GM18520 (cell line): ENCODE data around the gene FASN.

Experiments
- ATAC-seq: cut with Tn5 transposase; IDR thresholded peaks from one replicate; pipeline ENCODE4 v1.9.1; 2021; ENCODE audit not compliant: unreplicated experiment

FASN gene

DNA sequence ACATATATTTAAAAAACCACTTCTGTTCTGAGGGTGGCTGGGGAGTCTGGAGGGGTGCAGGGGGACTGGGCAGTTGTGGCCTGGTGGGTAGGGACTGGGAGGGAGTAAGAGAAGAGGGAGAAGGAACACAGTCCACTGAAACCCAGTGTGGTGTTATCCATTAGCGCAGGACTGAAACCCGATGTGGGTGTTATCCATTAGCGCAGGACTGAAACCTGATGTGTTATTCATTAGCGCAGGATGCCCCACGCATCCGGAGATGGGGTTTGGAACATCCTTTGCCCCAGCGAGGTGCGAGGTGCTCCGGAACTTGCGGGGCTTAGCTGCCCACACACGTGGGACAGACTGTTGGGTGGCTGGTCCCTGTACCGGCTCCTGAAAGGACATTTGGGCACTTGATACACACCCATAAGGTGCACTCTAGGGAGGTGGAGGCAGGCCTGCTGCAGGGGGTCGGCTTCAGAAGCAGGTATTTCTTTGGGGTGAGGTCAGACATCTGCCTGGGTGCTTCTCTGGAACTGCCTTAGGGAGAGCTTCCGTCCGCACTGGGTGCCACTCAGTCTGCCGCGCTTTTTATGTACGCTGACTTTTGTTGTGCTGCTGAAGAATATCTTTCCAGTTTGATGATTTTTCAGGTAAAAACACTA lies 20.3 kb upstream of the FASN start:
- no peak for ATAC-seq

DNA sequence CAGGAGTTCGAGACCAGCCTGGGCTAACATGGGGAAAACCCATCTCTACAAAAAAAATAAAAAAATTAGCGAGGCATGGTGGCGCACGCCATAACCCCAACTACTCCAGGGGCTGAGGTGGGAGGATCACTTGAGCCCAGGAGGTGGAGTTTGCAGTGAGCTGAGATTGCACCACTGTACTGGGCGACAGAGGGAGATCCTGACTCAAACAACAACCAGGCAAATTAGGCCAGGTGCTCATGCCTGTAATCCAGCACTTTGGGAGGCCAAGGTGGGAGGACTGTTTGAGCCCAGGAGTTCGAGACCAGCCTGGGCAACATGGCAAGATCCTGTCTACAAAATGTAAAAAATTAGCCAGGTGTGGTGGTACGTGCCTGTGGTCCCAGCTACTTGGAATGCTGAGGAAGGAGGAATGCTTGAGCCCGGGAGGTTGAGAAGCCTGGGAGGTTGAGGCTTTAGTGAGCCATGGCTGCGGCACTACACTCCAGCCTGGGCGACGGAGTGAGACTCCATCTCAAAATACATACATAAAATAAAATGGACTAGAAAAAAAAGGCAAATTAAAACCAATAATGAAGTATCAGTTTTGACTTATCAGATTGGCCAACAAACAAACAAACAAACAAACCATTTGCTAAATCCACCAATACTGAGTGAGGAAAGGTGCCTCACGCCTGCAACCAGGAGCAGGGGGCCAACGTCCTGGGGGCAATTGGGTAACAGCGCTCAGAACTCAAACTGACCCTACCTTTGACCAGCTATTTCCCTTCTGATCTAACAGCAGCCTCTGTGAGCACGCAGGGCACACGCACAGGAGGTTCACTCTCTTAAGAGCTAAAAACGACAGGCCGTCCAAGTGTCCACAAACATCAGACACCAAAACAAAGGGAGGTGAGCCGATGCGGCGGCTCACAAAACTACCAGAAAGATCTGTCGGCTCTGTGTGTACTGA lies 19.4 kb upstream of the FASN start:
- no peak for ATAC-seq

DNA sequence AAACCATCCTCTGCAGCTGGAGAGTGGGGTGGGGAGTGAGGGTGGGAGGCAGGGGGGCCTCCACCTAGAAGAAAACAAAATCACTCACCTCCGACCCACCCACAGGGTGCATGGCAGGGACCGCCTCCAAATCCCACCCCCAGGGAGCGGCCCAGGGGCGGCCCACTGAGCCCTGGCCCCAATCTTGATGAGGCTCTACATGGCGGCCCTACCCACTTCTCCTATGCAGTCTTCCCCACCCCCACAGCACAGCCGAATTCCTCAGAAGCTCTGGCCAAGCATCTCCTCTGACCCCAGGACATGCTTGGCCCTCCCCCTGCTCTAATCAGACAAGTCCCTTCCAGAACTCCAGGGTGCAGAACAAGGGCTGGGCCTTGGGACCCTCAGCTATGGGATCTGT lies 18.2 kb upstream of the FASN start:
- no peak for ATAC-seq

DNA sequence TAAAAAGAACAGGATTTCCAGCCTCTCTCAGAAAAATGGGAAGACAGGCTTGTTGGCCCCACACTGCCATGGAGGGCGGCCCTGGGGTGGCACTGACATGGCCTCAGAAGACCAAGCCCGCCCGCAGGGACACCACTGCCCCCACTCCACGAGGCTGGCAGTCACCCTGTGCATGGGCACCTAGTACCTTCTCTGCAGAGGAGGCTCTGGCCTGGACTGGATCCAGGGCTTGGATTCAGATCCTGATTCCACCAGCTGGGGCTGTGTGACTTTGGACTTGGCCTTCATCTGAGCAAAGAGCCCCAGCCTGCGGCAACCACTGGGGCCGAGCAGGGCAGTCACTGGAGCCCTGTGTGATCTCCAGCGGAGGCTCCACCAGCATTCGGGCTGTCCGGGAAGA lies 16.8 kb upstream of the FASN start:
- no peak for ATAC-seq

DNA sequence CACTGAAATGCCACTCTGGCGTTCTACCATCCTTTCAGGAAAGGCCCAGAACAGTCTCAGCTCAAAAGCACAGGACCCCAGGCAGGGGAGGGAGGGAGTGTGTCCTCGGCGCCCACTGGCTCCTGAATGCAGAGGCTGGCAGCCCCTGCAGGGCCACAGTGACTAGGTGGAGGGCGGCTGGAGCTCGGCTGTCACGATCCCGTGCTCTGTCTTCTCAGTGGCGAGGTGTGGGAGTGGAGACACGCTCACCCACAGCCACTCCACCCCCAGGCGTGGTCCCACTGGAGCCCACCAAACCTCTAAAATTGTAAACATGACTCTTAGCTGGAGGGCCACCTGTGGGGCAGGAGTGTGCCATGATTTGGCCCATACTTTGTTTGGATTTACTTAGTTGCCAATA lies 16.4 kb upstream of the FASN start:
- no peak for ATAC-seq

DNA sequence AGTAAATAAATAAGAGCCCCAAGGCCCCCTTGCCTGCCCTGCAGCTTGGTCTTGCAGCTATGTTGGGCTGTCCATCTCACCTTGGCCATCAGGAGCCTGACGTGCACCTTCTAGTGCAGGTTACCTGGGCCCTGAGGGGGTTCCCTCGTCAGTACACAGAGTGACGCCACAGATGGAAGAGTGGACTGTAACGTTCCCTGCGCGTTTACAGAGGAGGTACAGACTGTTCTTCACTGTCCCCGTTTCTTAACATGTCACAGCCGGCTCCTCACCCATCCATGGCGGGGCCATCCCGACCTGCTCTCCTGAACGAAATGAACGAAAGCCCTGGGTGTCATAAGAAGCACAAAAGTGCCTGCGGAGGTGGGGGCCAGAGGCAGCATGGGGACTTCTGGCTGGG lies 15.9 kb upstream of the FASN start:
- ATAC-seq: no peak

DNA sequence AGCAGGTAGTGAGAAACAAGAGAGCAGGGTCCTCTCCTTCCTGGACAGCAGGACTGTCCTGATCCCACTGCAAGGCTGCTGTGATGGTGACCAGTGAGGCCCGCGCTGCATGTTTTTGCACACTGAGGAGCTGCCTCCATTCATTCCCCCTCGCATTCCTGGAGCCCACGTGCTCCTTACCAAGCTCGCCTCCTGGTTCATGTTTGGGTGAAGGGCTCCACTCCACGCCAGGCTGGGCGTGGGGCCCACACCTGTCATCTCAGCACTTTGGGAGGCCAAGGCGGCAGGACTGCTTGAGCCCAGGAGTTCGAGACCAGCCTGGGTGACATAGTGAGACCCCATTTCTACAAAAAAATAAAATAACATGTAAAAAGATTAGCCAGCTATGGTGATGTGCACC lies 15.4 kb upstream of the FASN start:
- no peak for ATAC-seq

DNA sequence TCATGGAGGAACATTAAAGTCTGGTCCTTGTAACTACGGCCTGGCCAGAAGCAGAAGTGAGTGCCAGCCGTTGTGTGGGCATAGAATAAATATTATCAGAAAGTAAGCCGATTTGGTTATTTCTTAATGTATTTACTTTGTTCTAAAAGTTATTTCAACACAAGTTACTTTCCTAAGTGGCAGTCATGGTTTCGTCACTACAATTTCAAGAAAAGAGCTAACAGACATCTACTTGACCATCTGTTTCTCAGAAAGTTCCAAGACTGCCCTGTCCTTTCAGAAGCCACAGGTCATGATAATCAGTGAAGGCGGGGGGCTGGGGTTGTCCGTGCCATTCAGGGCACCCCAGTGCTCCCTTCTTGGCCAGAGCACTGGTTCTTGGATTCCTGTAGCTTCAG lies 14.9 kb upstream of the FASN start:
- no peak for ATAC-seq

DNA sequence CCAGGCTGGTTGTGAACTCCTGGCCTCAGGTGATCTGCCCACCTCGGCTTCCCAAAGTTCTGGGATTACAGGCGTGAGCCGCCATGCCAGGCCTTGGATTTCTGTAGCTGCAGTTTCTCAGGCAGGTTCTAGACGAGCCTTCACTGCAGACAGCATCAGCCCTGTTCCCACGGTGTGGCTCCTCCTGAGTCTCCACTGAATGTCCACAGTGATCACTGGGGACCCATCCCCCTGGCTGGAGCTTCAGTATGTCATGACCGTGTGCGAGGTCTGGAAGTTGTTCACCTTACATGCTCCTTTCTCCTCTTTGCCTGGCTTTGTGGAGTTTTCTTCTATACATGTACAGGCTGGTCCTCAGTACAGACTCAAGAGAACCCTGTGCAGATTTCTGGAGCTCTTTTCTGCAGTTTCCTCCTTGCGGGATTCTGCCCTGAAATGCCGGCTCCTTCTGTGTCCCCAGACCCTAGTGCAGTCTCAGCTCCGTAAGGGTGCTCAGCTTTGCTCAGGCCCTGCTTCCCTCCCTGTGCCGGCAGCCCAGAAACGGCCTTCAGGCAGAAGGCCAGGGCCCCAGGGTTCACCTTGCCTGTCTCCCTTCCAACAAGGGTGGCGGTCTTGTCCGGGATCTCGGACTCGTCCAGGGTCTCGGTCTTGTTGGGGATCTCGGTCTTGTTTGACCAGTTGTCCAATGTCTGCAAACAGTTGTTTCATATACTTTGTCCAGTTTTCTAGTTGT lies 14.3 kb upstream of the FASN start:
- no peak for ATAC-seq

DNA sequence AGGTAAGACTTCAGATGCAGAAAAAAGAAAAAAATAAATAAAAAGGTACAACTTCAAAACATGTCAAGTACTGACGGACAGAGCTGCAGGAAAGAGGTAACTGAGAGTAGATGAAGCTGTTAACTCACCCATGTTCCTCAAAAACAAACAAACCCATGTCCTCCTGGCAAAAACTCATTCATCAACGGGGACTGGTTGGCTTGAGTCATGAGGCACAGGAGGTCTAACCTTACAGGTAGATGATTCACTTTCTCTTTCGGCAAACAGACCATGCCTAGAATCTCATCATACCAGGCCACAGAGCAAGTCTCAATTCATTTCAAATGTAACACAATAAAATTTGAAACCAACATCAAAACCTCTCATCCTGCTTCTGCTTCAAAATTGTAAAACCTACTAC lies 12.3 kb upstream of the FASN start:
- no peak for ATAC-seq

DNA sequence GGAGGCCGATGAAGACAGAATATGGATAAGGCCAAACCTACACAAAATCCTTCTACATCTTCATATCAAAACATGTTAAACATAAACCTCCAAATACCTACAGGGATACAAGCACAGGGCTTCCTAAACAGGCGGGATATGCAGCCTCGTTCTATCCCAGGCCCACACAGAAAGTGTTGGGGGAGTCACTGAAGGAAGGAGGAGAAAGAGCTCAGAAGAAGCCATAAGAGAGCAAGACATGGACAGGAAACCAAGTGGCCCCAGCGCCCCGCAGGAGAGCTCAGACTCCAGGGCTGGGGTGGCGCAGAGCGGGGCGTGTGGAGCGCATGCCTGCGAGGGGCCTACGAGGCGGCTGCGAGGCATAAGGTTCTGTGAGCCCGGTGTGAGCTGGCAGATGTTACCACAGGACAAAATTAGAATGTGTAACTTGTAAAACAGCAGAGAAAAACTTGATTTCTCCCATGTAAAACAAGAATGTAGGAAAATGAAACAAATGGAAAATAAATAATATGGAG lies 11.0 kb upstream of the FASN start:
- ATAC-seq: no peak

DNA sequence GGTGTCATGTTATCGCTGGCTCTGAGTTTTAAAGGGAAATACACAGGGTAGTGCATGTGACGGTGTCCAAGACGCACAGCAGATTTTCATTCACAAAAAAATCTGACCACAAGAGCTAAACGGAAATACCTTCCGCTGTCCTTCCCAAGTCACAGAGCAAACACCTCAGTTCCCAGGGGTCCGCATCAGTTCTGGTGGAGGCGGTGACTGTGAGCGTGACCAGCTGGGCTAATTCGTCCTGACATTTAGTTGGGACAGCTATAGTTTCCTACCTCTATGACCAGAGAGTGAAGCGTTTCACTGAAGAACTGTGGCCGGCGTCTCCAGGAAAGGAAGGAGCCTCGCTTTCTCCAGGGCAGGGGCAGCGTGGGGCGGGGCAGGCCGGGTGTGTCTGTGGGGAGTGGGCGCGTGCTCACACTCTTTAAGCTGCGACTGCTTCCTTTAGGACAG lies 10.5 kb upstream of the FASN start:
- ATAC-seq: no peak

DNA sequence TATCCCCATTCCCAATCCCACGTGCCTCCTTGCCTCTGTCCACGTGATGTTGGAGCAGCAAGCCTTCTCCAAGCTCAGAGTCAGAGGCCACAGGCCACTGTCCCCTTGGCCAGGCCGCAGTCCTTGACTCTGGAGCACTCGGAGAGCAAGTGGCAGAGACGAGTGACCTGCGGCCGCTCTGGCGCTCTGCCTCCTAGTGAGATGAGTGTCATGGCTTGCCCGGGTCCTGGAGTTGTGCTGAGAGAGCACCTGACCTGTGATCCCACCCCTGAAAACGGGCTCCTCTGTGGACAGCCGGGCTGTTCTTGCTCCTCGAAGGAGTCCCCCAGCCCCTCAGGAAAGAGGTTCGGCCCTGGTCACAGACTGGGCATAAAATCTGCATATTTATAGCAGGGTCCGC lies 10.0 kb upstream of the FASN start:
- no peak for ATAC-seq

DNA sequence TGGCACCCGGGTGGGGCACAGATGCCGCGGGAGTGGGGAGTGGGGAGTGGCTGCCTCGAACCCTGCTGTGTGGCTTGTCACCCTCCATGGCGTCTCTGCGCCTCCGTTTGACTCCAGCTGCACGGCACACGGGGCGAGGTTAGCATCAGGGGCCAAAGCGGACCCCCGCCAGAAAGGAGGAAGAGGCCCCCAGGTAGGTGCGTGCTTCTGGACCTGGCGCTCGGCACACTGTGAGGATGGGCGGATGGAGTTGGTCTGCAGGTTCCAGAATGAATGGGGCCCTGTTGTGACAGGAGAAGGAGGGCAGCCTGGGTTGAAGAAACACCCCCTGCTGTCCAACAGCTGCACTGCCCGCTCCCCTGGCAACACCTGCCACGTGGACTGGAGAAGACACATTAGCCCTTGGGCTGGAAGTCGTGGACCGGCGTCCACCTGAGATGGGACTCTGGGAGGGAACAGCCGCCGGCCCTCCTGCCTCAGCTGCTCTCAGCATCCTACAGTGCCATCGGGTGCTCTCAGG lies 9.4 kb upstream of the FASN start:
- no peak for ATAC-seq

DNA sequence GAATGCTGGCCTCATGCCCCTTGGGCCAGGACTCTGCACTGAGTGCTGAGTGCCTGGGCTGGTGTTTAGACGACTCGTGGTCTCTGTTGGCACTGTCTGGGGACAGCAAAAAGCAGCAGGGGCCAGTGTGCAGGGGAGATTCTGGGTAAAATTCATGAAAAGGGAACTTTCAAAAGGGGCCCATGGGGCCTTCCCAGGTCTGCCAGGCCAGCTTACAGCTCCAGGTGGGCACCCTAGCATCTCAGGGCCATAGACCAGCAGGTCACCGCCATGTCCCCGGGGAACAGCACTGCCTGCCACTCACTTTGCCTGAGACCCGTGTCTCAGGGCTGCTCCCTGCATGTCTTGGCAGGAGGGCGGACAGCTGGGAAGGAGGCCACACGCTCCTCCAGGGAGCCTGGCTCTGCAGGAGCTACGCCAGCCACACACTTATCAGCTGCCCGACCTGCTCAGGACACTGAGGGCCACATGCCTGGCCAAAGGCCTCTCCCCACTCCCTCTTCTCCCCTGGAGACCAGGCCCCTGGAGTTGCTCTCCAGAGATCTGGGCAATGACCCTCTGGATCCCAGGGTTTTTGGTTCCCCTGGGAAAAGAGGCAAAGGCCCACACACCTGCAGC lies 8.8 kb upstream of the FASN start:
- ATAC-seq: peak; percentile 9

DNA sequence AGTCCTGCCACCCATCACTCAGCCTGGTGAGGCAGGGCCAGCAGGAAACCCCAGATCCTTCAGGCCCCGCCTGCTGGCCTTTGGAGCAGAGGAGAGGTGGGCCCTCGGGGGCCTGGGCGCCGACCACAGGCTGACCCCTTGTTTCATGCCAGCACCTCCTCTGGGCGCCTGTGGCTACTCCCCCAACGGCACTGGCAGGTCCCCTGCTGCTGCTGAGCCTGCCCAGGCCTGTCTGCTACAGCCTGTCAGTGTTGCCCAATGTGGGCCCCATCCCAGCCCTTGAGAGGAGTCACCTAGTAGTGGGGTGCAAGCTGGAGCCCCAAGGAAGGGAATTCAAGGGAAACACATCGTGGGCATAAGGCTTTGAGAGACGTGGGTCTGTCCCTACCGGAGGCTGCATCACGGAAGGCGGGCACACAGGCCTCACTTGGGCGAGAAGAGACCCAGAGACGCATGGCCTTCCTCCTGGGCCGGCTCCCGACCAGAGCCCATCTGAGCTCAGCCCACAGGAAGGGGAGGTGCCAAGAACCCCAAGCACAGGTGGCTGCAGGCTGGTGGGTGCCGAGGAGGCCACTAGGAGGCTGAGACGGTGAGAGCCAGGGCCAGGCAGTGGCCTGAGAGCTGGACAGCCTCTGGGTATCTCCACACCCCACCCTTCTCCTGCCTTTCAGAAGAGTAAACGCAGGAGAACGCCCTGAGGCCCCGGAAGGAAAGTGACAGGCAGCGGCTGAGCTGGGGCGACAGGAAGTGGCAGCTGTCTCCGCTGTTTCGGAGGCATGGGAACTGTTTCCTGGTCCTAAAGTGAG lies 8.0 kb upstream of the FASN start:
- ATAC-seq: peak; percentile 45

DNA sequence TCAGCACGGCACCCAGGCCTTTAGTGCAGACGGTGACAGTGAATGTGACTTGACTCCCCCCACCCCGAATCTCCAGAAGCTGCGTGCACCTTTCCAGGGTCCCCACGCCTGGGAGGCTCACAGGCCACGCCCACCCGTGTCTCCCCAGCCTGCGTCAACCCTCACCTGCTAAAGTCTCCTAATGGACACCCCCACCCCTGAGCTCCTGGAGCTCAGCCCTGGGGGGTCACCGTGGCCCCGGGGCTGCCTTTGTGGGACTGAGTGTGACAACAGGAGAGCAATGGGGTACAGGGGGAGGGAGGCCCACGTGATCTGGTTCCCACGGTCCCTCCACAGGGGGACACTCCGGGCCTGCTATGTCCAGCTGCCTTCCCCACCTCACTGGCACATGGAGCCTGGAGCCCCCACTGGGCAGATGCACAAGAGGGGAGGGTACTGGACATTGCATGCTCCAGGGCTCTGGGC lies 7.4 kb upstream of the FASN start:
- no peak for ATAC-seq

DNA sequence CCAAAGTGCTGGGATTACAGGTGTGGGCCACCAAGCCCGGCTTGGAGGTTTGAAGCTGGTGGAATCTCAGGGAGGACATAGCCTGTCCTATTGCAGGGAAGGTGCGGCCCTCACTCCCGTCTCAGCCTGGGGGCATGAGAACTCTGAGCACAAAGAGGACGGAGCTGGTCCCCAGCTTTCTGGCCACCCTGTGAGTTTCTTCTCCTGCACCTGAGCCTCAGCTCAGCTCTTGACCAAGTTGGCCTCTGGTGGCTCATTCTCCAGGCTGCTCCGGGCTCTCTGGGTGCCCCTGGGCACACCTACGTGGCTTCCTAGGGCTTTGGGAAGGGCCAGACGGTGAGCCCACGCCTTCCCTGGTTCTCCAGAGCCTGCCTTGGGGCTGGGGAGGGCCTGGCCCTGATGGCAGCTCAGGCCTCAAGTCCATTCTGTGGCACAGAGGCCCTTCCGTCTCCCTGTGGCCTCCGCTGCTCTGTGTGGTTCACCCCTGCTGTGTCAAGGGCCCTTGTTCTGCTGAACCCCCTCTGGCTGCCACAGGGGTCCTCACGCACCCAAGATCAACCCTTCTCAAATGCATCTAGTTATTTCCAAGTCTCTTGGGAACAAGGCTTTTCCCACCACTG lies 6.9 kb upstream of the FASN start:
- ATAC-seq: no peak
